NCI-H2107 treated with DMSO at 0.1 percent for 48 hours (cell line): ENCODE measurements around the gene SERTAD1.

Experiments
- DNase-seq: peaks from one replicate; lab custom pipeline; 2025; ENCODE audit not compliant: unreplicated experiment; lab: John Stamatoyannopoulos, UW

The SERTAD1 gene

GRCh38 chr19:40380199-40381037 is 45.4 kb downstream of the SERTAD1 start:
- DNase-seq, result no peak

GRCh38 chr19:40379446-40380198 is 46.2 kb downstream of the SERTAD1 start:
- DNase-seq, result no peak

- no peak for DNase-seq
Measured at GRCh38 chr19:40378509-40378908, 47.3 kb downstream of the SERTAD1 start.

GRCh38 chr19:40377876-40378385 is 47.9 kb downstream of the SERTAD1 start:
- DNase-seq, result no peak

- DNase-seq, result no peak
Measured at GRCh38 chr19:40376286-40376862, 49.4 kb downstream of the SERTAD1 start.

- no peak for DNase-seq
Measured at GRCh38 chr19:40374084-40374483, 51.7 kb downstream of the SERTAD1 start.

GRCh38 chr19:40371802-40372122 is 54.0 kb downstream of the SERTAD1 start:
- no peak for DNase-seq
